Measurements from ENCODE around the gene PLCD3.

PLCD3 gene

GRCh38 chr17:45132320-45132571 is at the start of gene PLCD3:
PLCD3 (minus strand) TSS chr17:45132515; CDS start chr17:45132410, 105 bp downstream.
- DNase-seq = no peak

DNA sequence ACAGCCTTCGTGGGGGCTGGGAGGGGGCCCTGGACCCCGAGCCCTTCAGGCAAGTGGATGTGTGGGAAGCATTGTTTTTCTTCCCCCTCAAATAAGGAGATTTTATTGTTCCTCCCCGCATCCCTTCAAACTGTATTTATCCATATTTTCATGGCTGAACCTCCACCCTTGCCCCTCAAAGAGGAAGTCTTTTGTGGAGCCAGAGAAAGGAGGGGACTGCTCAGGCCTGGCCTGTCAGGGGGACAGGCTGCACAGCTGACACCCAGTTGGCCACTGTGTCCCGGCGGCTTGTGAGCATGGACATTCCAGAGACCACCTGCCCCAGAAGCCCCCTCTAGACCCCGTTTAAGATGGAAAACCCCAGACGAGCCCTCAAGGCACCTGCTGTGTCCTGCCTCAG is 45.2 kb upstream of the PLCD3 start:
- no peak for DNase-seq

GRCh38 chr17:45175759-45176115 is 43.4 kb upstream of the PLCD3 start:
- DNase-seq = no peak

GRCh38 chr17:45172541-45173286 is 40.4 kb upstream of the PLCD3 start:
- DNase-seq = peak; percentile 57

GRCh38 chr17:45172232-45172540 is 39.9 kb upstream of the PLCD3 start:
- no peak for DNase-seq

GRCh38 chr17:45171338-45172231 is 39.3 kb upstream of the PLCD3 start:
- DNase-seq = no peak

DNA sequence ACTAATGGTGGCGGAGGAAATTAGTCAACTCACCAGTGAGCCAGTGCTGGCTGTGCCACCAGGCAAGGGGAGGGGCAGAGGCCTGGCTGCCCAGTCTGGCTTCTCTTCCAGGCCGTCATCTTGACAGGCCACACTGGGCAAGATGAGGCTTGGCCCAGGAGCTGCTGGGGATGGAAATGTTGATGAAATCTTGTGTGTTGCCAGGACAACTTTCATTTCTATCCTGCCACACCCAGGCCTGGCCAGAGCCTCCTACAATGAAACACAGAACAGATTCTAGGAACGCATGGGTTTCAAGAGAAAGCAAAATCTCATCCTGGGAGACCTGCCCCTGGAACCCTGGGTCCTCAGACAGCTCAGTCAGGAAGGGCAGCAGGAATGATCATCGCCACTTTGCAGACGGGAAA is 38.6 kb upstream of the PLCD3 start:
- DNase-seq = no peak

DNA sequence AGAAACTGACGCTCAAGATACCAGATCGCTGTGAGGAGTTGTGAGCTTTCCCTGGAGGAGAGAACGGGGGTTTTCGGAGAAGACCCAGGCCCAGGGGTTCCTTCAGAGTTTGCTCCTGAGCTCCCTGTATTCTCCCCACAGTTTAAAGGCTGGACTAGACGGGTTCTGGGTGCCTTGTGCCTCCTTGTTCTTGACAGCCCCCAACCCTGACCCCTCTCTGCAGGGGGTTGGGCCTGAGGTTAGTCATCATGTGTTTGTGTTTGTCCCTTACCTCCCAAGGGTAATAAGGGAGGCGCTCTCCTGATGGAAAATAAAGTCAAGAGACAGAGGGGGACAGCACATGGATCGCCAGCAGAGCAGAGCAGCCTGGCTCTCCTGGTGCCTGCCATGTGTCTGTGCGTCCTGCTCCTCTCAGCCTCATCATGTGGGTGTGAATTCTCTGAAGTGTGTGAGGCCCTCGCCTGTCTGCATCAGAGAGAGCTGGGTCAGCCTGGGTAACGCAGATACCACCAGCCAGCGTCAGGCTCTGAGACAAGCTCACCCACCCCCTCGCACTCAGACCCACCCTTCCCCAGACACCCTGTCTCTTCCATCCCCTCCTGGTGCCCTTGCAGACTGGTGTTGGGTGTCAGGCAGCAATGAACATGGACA is 38.1 kb upstream of the PLCD3 start:
- DNase-seq = no peak

- no peak for DNase-seq
Observed at GRCh38 chr17:45168991-45169752, 36.9 kb upstream of the PLCD3 start.

DNA sequence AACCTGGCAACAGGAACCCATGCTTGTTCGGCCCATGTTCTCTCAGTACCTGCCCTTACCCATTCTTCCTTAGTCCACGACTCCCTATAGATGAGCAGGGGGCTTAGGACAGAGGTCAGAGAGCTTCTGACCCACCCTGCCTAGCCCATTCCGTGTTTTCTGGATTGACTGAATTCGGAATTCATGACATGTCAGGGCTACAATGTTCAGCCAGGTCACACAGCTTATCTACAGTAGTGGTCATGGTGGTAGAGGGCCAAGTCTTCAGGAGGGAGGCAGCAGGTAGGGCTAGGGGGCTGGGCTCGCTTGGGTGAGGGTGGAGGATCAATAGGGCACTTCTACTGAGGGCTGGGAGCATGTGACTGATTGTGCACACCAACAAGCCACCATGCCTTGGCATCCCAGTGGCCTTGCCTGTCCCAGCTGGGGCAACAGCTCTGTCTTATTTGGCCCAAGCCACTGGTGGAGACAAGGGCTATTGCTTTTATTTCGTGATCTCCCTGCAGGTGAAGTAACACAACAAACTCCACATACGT is 32.5 kb upstream of the PLCD3 start:
- no peak for DNase-seq

DNA sequence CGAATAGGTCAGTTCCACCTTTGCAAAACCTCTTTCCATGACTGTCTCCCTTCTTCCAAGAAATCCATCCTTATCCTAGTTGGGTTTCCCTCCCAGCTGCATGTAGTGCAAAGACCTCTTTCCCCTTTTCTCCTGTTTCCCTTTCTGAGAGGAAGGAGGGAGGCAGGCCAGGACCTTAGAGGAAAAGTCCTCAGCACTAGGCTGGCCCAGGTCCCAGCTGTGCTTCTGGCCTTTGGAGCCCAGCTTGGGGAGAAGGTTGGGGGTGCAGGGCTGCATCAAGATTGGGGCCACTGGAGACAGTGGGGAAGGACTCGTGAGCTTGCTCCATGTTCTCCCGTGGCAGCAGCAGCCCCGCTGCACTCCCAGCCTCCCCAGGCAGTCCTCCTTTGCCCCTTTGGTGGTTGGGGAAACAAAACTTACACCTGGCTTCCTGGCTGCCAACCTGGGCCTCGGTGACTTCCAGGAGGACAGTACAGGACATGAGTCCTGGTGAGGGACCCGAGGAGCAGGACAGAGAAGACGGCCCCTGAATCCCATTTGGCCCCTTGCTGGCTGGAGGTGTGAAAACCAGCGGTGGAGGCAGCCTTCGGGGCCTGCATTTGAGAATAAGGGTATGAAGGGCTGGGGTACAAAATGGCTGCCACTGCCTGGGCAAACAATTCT is 29.8 kb upstream of the PLCD3 start:
- DNase-seq = no peak

- peak; percentile 96 for DNase-seq
Observed at GRCh38 chr17:45161288-45162024, 29.1 kb upstream of the PLCD3 start, which contains the start of gene HEXIM2. HEXIM2 (plus strand) TSS chr17:45161875; CDS start chr17:45162794, 919 bp downstream.

- DNase-seq = peak; percentile 65
Observed at GRCh38 chr17:45160447-45161287, 28.4 kb upstream of the PLCD3 start.

- no peak for DNase-seq
Observed at GRCh38 chr17:45156242-45156641, 23.9 kb upstream of the PLCD3 start.

DNA sequence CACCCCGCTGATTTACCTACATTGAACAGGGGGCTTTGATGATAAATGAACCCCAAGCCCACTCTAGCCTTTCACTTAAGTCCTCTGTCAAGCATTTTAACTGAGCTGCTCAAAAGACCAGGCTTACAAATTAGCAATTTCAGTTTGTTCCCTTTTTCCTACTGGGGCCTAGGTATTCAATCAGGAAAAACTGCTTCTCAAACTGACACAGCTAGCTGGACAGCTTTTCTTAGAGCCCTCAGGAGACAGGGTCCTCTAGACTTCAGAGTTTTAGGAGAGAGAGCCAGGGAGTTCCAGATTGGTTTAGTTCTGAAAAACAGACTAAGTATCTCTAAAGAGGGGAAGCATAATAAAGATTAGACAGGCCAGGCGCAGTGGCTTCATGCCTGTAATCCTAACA is 23.2 kb upstream of the PLCD3 start:
- no peak for DNase-seq

DNA sequence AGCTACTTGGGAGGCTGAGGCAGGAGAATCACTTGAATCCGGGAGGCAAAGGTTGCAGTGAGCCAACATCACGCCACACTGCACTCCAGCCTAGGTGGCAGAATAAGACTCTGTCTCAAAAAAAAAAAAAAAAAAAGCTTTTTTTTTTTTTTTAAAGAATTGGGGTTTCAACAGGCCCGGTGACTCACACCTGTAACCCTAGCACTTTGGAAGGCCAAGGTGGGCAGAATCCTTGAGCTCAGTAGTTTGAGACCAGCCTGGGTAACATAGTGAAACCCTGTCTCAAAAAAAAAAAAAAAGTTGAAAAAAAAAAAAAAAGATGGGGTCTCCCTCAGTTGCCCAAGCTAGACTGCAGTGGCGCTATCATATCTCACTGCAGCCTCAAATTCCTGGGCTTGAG is 22.7 kb upstream of the PLCD3 start:
- DNase-seq = no peak

DNA sequence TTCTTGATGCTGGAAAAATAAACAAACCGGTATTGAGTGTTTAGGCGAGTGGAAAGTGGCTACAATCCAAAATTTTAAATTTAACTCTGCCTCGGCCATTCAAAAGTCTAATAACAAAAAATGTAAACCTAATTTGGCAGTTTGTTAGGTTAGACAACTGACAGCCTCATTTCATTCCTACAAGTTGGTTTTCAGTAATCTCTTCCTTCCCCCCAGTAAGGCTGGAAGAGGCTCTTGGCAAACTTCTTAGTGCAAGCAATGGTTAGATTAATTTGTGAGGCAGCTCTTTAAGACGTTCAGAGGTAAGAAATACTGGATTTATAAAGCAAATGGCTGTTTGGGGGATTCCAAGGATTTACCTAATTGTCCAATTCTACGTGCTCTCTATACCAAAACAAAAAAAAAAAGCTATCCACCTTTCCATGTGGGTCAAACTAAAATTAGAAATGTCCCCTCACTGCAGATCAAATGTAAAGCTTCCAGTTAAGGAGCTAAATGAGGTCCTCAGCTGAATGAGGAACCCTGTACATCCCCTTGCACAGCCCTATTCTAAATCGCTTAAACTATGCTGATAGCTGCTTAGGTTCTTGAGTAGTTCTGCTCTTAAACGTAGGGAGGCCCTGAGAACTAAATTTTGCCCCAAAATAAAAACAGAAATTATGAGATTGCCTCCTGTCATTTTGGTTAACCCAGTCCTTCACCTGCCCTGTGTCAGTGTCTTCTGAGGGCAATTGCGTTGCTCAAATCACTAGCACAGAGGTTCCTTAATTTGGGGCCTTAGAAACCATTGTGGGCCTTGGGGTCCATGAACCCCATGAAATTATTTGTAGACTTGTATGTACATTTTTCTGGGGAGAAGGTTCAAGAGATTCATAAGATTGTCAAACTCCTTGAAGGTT is 18.8 kb upstream of the PLCD3 start:
- DNase-seq = no peak

GRCh38 chr17:45149669-45150664 is 17.7 kb upstream of the PLCD3 start:
- peak; percentile 54 for DNase-seq

Measured in stimulated activated CD4-positive, alpha-beta T cell treated with anti-CD3 and anti-CD28 coated beads, Interleukin-4, amount 100 ng/mL, for 1 hour (primary cell).